ENCODE measurements around the gene PFKFB1.

Gene PFKFB1

GRCh38 chrX:54964766-54965497 lies 29.1 kb downstream of the PFKFB1 start:
- TF ChIP-seq EZH2phosphoT487 (IDR thresholded peaks at IDR 0.05; ENCODE audit: borderline replicate concordance, low read length) = no peak
- TF ChIP-seq, protein P1, sequence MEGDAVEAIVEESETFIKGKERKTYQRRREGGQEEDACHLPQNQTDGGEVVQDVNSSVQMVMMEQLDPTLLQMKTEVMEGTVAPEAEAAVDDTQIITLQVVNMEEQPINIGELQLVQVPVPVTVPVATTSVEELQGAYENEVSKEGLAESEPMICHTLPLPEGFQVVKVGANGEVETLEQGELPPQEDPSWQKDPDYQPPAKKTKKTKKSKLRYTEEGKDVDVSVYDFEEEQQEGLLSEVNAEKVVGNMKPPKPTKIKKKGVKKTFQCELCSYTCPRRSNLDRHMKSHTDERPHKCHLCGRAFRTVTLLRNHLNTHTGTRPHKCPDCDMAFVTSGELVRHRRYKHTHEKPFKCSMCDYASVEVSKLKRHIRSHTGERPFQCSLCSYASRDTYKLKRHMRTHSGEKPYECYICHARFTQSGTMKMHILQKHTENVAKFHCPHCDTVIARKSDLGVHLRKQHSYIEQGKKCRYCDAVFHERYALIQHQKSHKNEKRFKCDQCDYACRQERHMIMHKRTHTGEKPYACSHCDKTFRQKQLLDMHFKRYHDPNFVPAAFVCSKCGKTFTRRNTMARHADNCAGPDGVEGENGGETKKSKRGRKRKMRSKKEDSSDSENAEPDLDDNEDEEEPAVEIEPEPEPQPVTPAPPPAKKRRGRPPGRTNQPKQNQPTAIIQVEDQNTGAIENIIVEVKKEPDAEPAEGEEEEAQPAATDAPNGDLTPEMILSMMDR (IDR thresholded peaks at IDR 0.05; ENCODE audit: low read depth, low read length, poor library complexity, severe bottlenecking) = no peak
- Histone ChIP-seq H3K9me3 (ENCODE audit: control insufficient read depth, insufficient read depth, low read length) (no peaks in the 10 kb centered on the region), H3K4me1 (ENCODE audit: control insufficient read depth, low read length) (no peaks in the 10 kb centered on the region), H4K20me1 (ENCODE audit: control insufficient read depth, insufficient read depth, low read depth, low read length) (no peaks in the 10 kb centered on the region), H3K9me2 (replicated peaks; ENCODE audit: control insufficient read depth, low read length) (no peaks in the 10 kb centered on the region), H3K4me3 (ENCODE audit: low read length) (no peak overlapping the region), H3K4me2 (ENCODE audit: low read length) (no peak overlapping the region), H3K79me2 (ENCODE audit: control insufficient read depth, low read length) (no peaks in the 10 kb centered on the region), H3K27ac (ENCODE audit: low read depth, low read length) (no peak overlapping the region), H3K36me3 (ENCODE audit: control insufficient read depth, low read length) (no peaks in the 10 kb centered on the region), H3K27me3 (ENCODE audit: control insufficient read depth, low read length) (no peaks in the 10 kb centered on the region), H3F3A (ENCODE audit: control insufficient read depth, insufficient read depth) (no peaks in the 10 kb centered on the region)

DNA sequence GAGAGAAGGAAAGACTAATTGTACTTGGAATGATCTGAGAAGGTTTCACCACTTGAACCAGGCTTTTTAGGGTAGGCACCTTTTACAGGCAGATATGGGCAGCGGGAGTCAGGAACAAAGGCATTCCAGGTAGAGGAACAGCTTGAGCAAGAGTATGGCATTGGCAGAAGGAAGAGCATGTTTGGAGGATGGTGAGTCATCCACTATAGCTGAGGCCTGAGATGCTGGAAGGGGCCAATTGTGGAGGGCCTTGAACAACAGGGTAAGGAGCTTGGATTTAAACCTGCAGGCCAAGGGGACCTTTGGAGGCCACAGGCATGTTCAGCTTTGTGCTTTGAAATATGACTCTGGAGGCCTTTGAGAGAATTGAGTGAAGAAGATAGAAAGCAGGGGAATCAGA lies 32.2 kb downstream of the PFKFB1 start:
- H3K27ac ChIP-seq (ENCODE audit: low read depth, low read length) = no peak overlapping the region
- no peaks in the 10 kb centered on the region for H3K9me2 ChIP-seq (replicated peaks; ENCODE audit: control insufficient read depth, low read length)
- no peaks in the 10 kb centered on the region for H3K27me3 ChIP-seq (ENCODE audit: control insufficient read depth, low read length)
- H3F3A ChIP-seq (ENCODE audit: control insufficient read depth, insufficient read depth) = no peaks in the 10 kb centered on the region
- H4K20me1 ChIP-seq (ENCODE audit: control insufficient read depth, insufficient read depth, low read depth, low read length) = no peaks in the 10 kb centered on the region
- no peak overlapping the region for H3K4me3 ChIP-seq (ENCODE audit: low read length)
- no peaks in the 10 kb centered on the region for H3K9me3 ChIP-seq (ENCODE audit: control insufficient read depth, insufficient read depth, low read length)
- H3K4me2 ChIP-seq (ENCODE audit: low read length) = no peak overlapping the region
- TF ChIP-seq, protein P1 (IDR thresholded peaks at IDR 0.05; ENCODE audit: low read depth, low read length, poor library complexity, severe bottlenecking) = no peak
- TF ChIP-seq EZH2phosphoT487 (IDR thresholded peaks at IDR 0.05; ENCODE audit: borderline replicate concordance, low read length) = no peak
- H3K4me1 ChIP-seq (ENCODE audit: control insufficient read depth, low read length) = no peaks in the 10 kb centered on the region
- H3K36me3 ChIP-seq (ENCODE audit: control insufficient read depth, low read length) = no peaks in the 10 kb centered on the region
- H3K79me2 ChIP-seq (ENCODE audit: control insufficient read depth, low read length) = no peaks in the 10 kb centered on the region

GRCh38 chrX:54950730-54951375 lies 43.1 kb downstream of the PFKFB1 start:
- Histone ChIP-seq H3K4me3 (ENCODE audit: low read length) (no peak overlapping the region), H3K9me2 (replicated peaks; ENCODE audit: control insufficient read depth, low read length) (no peaks in the 10 kb centered on the region), H3K27me3 (ENCODE audit: control insufficient read depth, low read length) (no peaks in the 10 kb centered on the region), H3K4me1 (ENCODE audit: control insufficient read depth, low read length) (no peaks in the 10 kb centered on the region), H3K79me2 (ENCODE audit: control insufficient read depth, low read length) (no peaks in the 10 kb centered on the region), H3K9me3 (ENCODE audit: control insufficient read depth, insufficient read depth, low read length) (no peaks in the 10 kb centered on the region), H3F3A (ENCODE audit: control insufficient read depth, insufficient read depth) (no peaks in the 10 kb centered on the region), H4K20me1 (ENCODE audit: control insufficient read depth, insufficient read depth, low read depth, low read length) (no peaks in the 10 kb centered on the region), H3K27ac (ENCODE audit: low read depth, low read length) (no peak overlapping the region), H3K36me3 (ENCODE audit: control insufficient read depth, low read length) (no peaks in the 10 kb centered on the region), H3K4me2 (ENCODE audit: low read length) (no peak overlapping the region)
- TF ChIP-seq, protein P1 (IDR thresholded peaks at IDR 0.05; ENCODE audit: low read depth, low read length, poor library complexity, severe bottlenecking) = no peak
- no peak for TF ChIP-seq EZH2phosphoT487 (IDR thresholded peaks at IDR 0.05; ENCODE audit: borderline replicate concordance, low read length)
